GM21737 (cell line): ENCODE data around the gene CCNJL.
"Not testable (repeated sequence)": the region's sequence is repeated elsewhere in the genome, so short reads cannot be mapped to it uniquely, and the experiment has no call there.

Experiments used
- ATAC-seq: cut with Tn5 transposase; IDR thresholded peaks from one replicate; pipeline ENCODE4 v1.9.1; 2021; ENCODE audit warnings: mild to moderate bottlenecking, moderate library complexity; ENCODE audit not compliant: unreplicated experiment

The CCNJL gene, protein sequence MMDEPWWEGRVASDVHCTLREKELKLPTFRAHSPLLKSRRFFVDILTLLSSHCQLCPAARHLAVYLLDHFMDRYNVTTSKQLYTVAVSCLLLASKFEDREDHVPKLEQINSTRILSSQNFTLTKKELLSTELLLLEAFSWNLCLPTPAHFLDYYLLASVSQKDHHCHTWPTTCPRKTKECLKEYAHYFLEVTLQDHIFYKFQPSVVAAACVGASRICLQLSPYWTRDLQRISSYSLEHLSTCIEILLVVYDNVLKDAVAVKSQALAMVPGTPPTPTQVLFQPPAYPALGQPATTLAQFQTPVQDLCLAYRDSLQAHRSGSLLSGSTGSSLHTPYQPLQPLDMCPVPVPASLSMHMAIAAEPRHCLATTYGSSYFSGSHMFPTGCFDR

DNA sequence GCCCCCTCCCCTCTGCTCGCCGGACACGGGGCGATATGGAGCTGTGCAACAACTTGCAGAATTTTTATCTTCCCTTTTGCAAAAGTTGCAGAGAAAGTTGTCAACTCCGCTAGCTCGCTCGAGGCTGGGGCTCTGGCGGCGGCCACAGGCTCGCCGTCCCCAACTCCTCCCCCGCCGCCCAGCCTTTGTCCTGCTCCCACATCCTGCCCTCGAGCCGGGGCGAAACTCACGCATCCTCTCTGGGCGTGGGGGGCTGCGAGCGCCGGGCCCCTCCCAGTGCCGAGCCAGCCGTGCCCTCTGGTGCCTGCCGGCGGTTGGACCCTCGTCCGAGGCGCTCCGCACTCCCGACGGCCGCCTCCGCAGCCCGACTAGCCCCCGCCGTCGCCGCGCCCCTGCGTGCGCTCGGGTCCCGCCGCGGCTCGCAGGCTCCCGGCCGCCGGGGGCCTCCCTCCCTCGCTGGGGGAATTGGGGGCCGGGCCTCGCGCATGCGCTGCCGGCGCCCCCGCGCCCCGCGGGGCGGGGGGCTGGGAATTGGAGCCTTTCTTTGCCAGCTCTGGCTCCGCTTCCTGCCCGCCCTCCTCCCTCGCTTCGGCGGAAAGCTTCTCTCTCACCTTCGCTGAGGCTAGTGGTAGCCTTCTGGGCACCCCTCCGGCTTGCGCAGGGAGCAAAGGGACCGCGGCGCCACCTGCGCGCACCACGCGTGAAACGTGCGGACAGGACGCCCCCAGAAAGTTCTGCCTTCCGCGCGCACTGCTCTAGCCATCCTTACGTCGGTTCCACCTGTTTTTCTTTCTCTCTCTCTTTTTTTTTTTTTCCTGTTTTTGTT lies at the start of gene CCNJL:
CCNJL (minus strand) TSS at position 431 of the 826 bp plus-strand sequence. CDS start 641 bp downstream, outside the sequence.
- ATAC-seq = peak; percentile 55

DNA sequence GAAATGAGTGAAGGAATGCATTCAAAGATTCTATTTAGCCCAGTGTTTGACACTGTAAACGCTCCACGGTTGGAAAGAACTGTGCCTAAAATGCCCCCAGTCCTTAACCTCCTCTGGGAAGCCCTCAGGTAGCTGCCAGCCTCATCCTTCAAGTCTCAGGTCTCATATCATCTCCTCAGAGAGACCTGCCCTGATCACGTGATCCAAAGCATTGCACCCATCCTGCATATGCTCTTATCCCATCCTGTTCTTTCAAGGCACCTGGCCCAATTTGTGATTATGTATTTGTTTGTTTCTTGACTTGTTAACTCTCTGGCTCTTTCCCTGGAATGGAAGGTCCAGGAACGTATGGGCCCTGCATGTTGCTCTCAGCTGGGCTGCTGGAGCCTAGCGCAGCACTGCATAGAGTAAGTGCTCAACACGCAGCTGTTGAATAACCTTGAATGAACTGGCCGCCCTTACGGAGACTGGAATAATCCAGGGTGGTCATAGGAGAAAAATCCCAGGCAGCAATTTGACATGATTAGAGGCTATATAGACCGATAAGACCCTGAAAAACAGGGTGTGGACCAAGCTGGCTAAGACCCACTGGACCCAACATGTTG lies 49.4 kb upstream of the CCNJL start:
- ATAC-seq = no peak

DNA sequence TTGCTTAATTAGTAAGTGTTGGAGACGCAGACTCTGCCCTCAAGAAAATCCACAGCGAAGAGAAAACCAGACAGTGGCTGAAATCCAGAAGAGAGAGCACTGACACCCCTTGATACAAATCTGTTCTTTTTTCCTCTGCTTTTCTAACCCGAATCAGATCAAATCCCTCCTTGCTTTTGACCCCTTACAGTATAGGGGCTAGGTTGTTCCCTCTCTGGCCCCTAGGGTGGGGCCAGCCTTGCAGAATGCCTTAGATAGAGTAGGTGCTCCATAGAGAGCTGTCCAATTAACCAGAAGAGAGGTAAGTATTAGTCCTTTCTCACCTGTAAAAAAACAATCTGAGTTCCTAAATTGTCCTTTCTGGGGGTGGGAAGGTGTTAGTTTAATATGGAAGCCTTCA lies 47.9 kb upstream of the CCNJL start:
- ATAC-seq = no peak

DNA sequence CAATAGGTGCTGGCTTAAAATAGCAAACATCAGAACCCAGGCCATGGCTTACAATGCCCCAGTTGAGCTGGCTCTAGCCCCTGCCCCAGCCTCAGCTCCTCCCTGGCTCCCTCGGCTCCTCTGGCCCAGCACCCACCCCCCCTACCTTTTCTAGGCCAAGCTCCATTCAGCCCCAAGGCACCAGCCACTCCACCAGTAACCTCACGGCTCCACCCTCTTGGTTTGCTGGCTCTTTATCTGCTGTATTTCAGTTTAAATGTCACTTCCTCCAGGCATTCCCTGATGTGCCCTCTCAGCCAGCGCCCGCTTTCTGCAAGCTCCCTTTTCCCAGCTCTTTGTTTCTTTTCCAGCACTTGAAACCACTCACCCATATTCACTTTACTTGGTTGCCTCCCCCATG lies 47.5 kb upstream of the CCNJL start:
- ATAC-seq = no peak

DNA sequence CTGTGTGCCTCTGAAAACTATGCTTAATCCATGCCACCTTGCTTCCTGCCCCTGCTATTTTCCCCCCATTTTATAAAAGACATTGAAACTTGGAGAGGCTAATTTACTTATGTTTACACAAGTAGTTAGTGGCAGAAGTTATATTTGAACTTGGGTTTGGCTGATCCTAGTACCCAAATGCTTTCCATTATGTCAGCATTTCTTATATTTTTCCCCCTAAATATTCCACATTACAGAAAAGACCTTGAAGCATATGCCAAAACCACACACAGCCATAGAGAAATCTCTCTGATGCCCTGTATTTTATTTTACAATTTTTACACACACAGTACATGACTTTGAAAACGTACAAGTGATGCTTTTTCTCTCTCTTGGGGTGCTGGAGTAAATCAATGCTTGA lies 46.9 kb upstream of the CCNJL start:
- ATAC-seq = no peak

DNA sequence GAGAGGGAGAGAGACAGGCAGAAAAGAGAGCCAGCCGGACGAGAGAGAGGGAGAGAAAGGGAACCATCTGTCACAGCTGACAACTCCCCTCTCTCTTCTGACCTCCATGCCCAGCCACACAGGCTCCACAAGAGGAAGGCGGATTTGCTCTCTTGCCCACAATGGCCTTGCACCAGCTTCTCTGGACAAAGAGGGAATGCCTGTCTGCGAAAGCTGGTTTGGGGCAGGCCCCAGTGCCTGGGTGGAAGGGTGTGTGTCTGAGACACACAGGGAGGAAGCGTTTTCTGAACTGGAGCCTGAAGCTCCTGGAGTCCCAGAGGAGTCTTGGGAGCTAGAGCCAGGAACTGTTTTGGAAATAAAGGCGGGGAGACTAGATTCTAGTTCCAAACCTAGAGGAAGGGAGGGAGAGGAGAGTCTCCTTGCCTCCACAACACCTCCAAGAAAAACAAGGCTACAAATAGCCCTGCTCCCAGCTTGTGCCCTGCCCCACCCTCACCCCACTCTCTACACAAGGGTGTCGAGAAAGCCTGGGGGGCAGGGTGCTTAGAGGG lies 45.6 kb upstream of the CCNJL start:
- no peak for ATAC-seq

DNA sequence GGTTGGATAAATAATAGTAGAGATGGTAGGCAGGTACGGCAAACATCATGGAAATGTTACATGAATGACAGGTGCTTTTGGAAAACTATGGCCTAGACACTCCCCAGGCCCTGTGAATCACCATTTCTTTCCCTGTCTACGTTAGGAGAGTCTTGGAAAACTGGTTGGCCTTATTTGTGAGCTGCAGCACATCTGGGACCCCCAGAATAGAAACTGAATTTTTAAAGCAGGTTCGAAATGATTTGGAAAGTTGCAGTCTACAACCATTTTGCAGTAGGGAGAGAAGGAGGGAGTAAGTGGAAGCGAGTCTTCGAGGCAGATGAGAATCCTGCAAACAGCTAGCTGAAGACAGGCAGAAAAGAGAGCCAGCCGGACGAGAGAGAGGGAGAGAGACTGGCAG lies 45.0 kb upstream of the CCNJL start:
- no peak for ATAC-seq

DNA sequence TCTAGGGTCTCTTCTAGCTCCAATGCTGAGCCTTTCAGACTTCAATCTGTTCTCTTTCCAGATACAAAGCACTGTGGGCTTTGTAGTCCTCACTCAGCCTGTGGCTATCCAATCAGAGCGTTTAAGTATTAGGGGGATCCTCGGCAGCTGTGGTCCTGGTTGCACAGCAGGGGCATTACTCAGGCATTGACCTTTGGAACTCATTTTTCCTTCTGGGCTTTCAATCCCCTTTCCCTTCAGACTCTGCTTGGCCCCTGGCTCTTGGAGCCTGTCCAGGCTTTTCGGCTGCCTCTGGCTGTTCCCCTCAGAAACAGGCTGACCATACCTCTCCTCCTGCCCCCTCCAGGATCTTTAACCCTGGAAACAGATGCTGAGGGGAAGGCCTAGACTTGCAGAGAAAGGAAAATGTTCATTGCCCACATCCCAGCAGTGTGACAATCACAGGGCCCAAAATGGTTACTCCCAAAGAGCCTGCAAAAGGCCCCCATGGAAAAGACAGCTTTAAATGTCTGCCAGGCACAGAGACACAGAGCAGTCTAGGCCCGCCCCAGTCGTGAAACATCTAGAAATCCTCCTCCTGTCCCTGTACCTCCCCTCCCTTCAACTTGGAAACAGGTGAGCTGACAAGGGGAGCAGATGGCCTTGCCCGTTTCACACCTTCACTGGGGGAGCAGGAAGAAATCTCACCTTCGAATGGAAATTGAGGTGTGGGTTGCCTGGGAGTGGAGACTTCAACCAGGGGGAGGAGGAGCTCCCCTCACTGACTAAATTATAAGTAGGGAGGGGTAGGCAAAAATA lies 44.4 kb upstream of the CCNJL start:
- no peak for ATAC-seq

DNA sequence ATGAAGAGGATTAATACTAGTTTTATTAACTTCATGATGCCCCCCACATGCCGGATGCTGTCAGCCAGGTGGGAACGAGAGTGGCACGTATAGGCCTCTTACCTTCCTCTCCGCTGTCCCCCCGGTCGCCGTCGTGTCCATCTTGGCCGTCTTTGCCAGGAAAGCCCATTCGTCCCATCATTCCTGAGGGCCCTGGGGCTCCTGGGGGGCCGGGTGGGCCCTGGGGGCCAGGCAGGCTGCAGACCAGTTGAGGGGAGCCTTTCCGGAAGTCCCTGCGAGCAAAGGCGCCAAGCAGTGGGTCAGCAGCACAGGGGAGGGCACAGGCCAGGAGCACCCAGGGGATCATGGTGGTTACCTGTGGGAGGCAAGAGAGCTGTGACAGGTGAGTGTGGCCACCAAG lies 42.3 kb upstream of the CCNJL start:
- ATAC-seq = no peak

DNA sequence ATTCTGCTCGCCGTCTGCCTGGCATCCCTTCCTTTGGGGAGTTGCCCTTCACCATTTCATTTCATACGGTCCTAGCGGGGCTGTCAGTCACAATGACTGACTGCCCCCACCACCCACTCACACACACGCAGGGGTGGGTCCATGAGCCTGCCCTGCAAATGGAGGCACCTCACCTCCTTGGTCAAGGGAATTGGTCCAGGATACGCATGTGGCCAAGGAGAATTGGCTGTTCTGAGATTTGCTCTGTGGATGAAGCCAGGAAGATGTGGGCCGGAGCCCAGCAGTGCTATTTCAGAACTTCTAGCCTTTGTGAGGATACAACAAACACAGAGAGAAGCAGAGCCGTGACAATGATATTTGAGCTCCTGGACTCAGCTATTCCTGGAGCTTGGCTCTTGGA lies 41.0 kb upstream of the CCNJL start:
- ATAC-seq = no peak

DNA sequence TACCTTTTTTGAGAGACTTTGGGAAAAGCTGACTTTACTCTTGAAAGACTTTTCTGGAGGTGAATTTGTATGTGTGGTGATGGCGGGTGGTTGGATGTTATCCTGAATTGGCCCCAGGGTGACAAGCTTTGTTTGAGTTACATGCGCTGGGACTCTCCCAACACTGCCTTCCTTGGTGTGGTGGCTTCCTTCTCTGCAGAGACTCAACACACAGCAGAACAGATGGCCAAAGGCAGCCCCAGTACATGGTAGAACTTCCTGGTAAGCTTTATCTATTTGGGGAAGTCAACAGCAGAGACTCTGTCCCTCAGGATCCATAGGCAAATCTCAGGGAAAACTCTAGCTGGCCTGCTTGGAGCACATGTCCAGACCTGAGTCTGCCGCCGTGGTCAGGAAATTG lies 39.9 kb upstream of the CCNJL start:
- no peak for ATAC-seq

DNA sequence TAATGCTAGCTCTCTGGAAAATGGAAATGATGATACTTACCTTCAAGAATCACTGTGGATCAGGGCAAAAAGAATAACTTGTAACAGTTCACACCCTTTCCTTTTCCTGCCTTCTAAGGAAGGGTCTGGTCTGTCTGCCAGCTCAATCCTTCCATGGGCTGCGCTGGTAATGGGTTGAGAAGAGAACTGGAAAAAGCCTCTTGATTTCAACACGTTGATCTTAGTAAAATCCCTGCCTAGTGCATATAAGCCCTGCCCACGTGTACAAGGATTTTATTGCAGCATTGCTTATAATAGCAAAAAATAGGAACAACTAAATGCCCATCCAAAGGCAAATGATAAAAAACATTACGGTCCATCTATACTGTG lies 37.6 kb upstream of the CCNJL start:
- ATAC-seq = no peak

DNA sequence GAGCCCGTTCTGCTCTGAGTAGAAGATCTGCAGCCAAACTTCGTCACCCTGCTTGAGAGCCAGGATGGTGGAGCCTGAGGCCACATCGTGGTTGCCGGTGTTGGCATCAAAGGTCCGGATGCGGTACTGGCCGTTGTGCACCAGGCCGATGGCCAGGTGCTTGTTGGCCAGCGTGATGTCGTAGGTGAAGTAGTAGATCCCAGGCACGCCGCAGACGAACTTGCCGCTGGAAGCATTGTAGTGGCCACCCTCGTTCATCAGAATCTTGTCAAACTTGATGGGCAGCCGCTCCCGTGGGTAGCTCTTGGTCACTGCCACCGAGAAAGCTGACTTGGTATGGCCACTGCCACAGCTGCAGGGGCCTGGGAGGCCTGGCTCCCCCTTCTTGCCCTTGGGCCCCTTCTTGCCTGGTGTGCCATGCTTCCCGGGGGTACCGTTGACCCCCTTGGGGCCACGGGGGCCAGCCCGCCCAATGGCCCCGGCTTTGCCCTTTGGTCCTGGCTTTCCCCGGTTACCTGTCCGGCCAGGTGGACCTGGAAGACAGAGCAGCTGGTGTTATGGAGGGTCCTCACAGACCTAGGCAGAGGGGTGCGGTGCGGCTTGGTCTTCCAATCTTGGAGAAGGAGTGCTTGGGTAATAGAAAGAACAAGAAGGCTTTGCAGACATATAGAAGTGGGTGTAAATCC lies 37.0 kb upstream of the CCNJL start:
- no peak for ATAC-seq

DNA sequence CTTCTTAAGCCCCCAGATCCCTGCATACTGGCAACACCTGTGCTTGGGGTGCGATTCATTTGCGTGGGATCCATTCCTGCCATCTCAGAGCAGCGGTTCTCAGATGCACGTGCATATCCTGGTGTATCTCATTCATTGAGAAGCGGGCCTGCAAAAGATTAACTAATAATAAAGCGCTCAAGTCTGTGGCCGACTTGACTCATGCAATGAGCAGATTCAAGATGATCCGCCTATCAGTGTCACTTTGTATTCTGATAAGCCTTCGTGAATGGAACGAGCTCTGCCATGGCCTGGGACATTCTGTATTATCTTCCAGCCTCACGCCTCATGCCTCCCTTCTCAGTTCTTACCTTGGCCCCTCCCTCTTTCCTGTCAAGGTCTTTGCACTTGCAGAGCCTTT lies 35.7 kb upstream of the CCNJL start:
- ATAC-seq = no peak

DNA sequence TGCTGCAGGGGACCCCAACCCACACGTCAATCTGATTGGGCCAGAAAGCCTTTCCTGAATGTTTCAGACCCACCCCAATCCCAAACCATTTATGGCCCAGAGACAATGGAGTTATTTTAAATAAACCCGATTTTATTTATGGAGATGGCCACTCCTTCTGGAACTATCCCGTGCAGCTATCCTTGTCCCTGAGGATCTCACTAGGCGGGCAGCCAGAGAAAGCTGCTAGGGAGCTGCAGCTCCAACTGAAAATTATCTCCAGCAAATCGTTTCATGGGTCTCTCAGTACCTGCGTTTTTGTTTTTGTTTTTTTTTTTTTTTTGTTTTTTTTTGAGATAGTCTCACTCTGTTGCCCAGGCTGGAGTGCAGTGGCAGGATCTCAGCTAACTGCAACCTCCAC lies 35.1 kb upstream of the CCNJL start:
- ATAC-seq = no peak

DNA sequence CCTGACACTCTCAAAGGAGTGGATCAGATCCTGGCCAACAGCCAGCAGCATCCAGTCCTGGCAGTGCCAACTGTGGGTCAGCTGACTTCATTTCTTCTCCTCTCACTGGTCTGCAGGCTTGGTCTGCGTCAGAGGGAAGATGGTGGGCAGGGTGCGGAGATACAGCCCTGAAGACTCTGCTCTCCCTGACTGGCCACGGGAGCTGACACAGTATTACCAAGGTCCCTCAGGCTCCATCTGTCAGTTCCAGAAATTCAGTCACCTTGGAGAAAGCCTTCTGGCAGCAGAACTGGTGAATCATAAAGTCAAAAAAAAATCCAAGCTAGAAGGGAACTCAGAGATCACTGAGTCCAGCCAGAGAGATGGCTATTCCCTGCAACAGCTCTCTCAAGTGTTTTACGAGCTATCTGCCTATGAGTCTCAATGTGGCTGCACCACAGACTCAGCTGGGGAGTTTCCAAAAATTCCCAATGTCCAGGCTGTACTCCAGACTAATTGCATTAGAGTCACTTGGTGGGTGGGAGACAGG lies 30.1 kb upstream of the CCNJL start:
- no peak for ATAC-seq

DNA sequence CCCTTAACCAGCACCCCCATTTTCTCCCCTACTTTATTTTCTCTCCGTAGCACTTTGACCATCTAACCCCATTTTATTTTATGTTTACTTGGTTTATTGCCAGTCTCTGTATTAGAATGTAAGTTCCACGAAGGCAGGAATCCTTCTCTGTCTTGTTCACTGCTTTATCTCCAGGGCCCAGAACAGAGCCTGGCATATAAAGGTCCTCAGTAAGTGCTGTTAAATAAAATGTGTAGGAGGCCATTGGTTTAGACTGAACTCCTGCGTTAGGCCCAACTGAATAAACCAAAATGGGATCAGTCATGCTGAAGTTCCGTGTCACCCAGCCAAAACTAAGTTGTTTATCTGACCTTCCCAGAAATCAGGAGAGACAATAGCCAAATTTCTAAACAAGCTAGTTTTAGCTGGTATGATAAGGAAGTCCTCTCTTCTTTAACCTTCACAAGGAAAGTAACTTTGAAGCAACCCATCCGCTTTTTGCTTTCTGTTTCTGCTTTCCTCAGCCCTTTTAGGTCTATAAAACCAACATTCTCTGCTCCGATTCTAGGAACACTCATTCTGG lies 29.0 kb upstream of the CCNJL start:
- ATAC-seq = no peak

DNA sequence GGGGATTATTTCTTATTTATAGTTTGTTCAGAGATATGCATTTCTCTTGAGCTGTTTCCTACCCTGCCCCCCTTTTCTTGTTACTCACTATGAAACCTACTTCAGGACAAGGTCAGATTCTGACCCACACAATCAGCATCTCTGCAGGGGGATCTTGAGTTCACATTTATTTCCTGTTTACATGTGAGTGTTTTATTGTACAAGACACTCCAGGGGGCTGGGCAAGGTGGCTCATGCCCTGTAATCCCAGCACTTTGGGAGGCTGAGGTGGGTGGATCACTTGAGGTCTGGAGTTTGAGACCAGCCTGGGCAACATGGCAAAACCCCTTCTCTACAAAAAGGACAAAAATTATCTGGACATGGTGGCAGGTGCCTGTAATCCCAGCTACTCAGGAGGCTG lies 28.1 kb upstream of the CCNJL start:
- ATAC-seq = not testable (repeated sequence)

DNA sequence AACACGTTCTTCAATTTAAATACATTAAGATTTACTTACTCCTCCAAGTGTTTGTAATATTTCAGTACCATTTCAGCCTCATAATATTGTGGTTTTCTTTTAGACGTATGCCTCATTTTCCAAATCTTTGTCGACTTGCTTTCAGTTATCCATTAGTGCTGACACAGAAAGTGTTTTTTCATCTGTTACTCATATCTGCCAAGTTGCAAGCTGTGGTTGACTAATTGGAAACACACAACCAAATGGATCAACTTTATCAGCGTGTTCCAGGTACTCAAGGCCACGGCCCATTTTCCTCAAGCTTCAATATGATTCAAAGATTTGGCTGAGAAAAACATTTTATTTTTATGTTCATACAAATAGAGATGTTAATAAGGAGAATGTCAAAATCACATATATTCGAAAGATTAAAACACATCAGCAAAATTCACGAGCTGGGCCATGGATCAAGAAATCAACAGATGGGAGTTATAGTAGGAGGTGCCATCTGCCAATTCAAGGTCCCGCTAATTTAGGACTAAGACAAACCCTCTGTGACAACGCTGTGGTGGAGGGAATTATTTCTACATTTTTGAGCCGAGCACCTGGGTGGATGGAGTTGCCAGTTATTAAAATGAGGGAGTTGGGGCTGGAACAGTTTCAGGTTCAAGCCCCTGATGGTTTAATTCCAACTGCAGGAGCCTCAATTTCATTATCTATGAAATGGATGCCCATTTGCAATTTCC lies 27.2 kb upstream of the CCNJL start:
- no peak for ATAC-seq
